Left ventricle myocardium inferior (tissue), 1 donor: ENCODE data around the gene ZWILCH. TPM values are rescaled to one million over a fixed set of nuclear protein-coding genes. Genes with fewer than 3 reads are reported as not detected.

ENCODE experiments used
- DNase-seq: peaks from one replicate; pipeline ENCODE4 v3.0.0-alpha.2; 2020
- H3K27ac ChIP-seq: fragments of 200-600 bp; replicated peaks from 2 replicates; pipeline ENCODE4 v1.8.0; 2021
- H3K27me3 ChIP-seq: fragments of 200-600 bp; 2 replicates; pipeline ENCODE4 v1.8.0; 2021; ENCODE audit warnings: low read depth
- H3K36me3 ChIP-seq: fragments of 200-600 bp; 2 replicates; pipeline ENCODE4 v1.8.0; 2021
- H3K4me1 ChIP-seq: fragments of 200-600 bp; 2 replicates; pipeline ENCODE4 v1.8.0; 2021
- H3K4me3 ChIP-seq: fragments of 200-600 bp; 2 replicates; pipeline ENCODE4 v1.8.0; 2021; ENCODE audit warnings: mild to moderate bottlenecking, moderate library complexity
- H3K9me3 ChIP-seq: fragments of 200-600 bp; replicated peaks from 2 replicates; pipeline ENCODE4 v1.8.0; 2021
- CTCF ChIP-seq: fragments of 200-600 bp; IDR thresholded peaks from 2 replicates; pipeline ENCODE4 v1.8.0; 2021; ENCODE audit warnings: antibody characterized with exemption, mild to moderate bottlenecking, borderline replicate concordance
- intact Hi-C: fragments of 100-400 bp; cut with micrococcal nuclease; formaldehyde crosslinking; loops from one replicate; pipeline ENCODE4 v1.11.0; 2022
- microRNA-seq: library from miRNA; unstranded; fragments of <30 nt; microRNA quantifications from one replicate; pipeline ENCODE4 v1.2.0, GENCODE V29; 2020
- total RNA-seq: library from RNA; stranded (reverse); fragmentation: NEBNext Ultra II Directional; extraction: Animal tissue kit (Norgen Biotek cat#: 25700); gene quantifications from one replicate; pipeline ENCODE4 v1.2.1, GENCODE V29; 2021
- donor health status: DM: no; HTN: yes; CAD: no; lungs with severe emphysema.

The ZWILCH gene
- total RNA-seq, 1 donor from 2014 or later = 2.0 TPM

- peak; percentile 14 for TF ChIP-seq CTCF
- intact Hi-C loops = no loop called here
Observed at GRCh38 chr15:66594344-66594743, 89.2 kb downstream of the ZWILCH start.

GRCh38 chr15:66594836-66595235 lies 89.7 kb downstream of the ZWILCH start:
- no peak for DNase-seq
- intact Hi-C loops = no loop called here
- H3K27me3 ChIP-seq = no peaks in the 10 kb centered on the region
- H3K9me3 ChIP-seq = no peaks in the 10 kb centered on the region
- H3K36me3 ChIP-seq = no peaks in the 10 kb centered on the region
- TF ChIP-seq CTCF = no peak
- no peak overlapping the region for H3K4me3 ChIP-seq
- H3K27ac ChIP-seq = no peak overlapping the region
- H3K4me1 ChIP-seq = no peaks in the 10 kb centered on the region

More at GRCh38 chr15:66594344-66594743, 89.2 kb downstream of the ZWILCH start:
- no peaks in the 10 kb centered on the region for H3K4me1 ChIP-seq
- H3K27ac ChIP-seq = no peak overlapping the region
- H3K36me3 ChIP-seq = no peaks in the 10 kb centered on the region
- H3K27me3 ChIP-seq = no peaks in the 10 kb centered on the region
- no peak for DNase-seq
- no peak overlapping the region for H3K4me3 ChIP-seq
- no peaks in the 10 kb centered on the region for H3K9me3 ChIP-seq

GRCh38 chr15:66595332-66595731 lies 90.2 kb downstream of the ZWILCH start:
- Histone ChIP-seq H3K36me3 (no peaks in the 10 kb centered on the region), H3K4me1 (no peaks in the 10 kb centered on the region), H3K27ac (no peak overlapping the region), H3K9me3 (no peaks in the 10 kb centered on the region), H3K27me3 (no peaks in the 10 kb centered on the region), H3K4me3 (no peak overlapping the region)
- DNase-seq = no peak
- no peak for TF ChIP-seq CTCF
- intact Hi-C loops = no loop called here

- no peak for DNase-seq
- Histone ChIP-seq H3K27ac (no peak overlapping the region), H3K4me3 (no peak overlapping the region), H3K9me3 (no peaks in the 10 kb centered on the region), H3K27me3 (no peaks in the 10 kb centered on the region), H3K4me1 (no peaks in the 10 kb centered on the region), H3K36me3 (no peaks in the 10 kb centered on the region)
- TF ChIP-seq CTCF = no peak
- intact Hi-C loops = no loop called here
Observed at GRCh38 chr15:66595931-66596545, 90.9 kb downstream of the ZWILCH start.

GRCh38 chr15:66598095-66598815 lies 93.1 kb downstream of the ZWILCH start:
- no peaks in the 10 kb centered on the region for H3K4me1 ChIP-seq
- DNase-seq = no peak
- intact Hi-C loops = no loop called here
- no peaks in the 10 kb centered on the region for H3K27me3 ChIP-seq
- H3K36me3 ChIP-seq = no peaks in the 10 kb centered on the region
- TF ChIP-seq CTCF = no peak
- no peaks in the 10 kb centered on the region for H3K9me3 ChIP-seq
- H3K27ac ChIP-seq = no peak overlapping the region
- no peak overlapping the region for H3K4me3 ChIP-seq

Small RNA genes within 50 kb of the gene (microRNA-seq; reads per million reads assigned to microRNA genes)
- gene MIR4512 = not detected

Other genes starting within 250 kb of the ZWILCH start
- gene DIS3L, start 211.8 kb upstream of the ZWILCH start, total RNA-seq = 36.6 TPM
- 2.4 TPM for gene TIPIN, start 148.6 kb upstream of the ZWILCH start, total RNA-seq
- gene MAP2K1, start 118.4 kb upstream of the ZWILCH start, total RNA-seq = 44.9 TPM
- 40.9 TPM for gene SNAPC5, start 7.6 kb upstream of the ZWILCH start, total RNA-seq
- gene RPL4, start 471 bp upstream of the ZWILCH start, total RNA-seq = 1,358 TPM
- not detected for gene LCTL, start 60.7 kb downstream of the ZWILCH start, total RNA-seq
- gene SMAD6, start 196.9 kb downstream of the ZWILCH start, total RNA-seq = 20.3 TPM